ENCODE results near the gene PIGN. TPM values are rescaled to one million over a fixed set of nuclear protein-coding genes. Genes with fewer than 3 reads are reported as not detected.

The PIGN gene
- total RNA-seq, 3 donors from 2014 or later, result 29.5 to 40.4 (median 36.3) TPM

GRCh38 chr18:62109676-62110075 is 77.2 kb downstream of the PIGN start:
- DNase-seq (no peak), ATAC-seq (no peak)
- TF ChIP-seq CTCF (IDR thresholded peaks at IDR 0.05), result no peak
- intact Hi-C loops (cut with DNase I, micrococcal nuclease), result no loop called here
- H3K4me3 ChIP-seq, result no peak overlapping the region
- no peaks in the 10 kb centered on the region for H3K36me3 ChIP-seq (ENCODE audit: low read depth)
- H3K9me3 ChIP-seq, result no peaks in the 10 kb centered on the region
- no peaks in the 10 kb centered on the region for H3K4me1 ChIP-seq (ENCODE audit: low read depth)

GRCh38 chr18:62107881-62108280 is 79.0 kb downstream of the PIGN start:
- no peak for ATAC-seq

GRCh38 chr18:62106271-62106670 is 80.6 kb downstream of the PIGN start:
- TF ChIP-seq CTCF (IDR thresholded peaks at IDR 0.05), result no peak
- Histone ChIP-seq H3K36me3 (ENCODE audit: low read depth) (no peaks in the 10 kb centered on the region), H3K9me3 (no peaks in the 10 kb centered on the region), H3K4me3 (no peak overlapping the region), H3K4me1 (ENCODE audit: low read depth) (no peaks in the 10 kb centered on the region)
- intact Hi-C loops (cut with DNase I, micrococcal nuclease), result no loop called here
- DNase-seq (no peak), ATAC-seq (no peak)

More at GRCh38 chr18:62107881-62108280, 79.0 kb downstream of the PIGN start:
- intact Hi-C loops (cut with DNase I, micrococcal nuclease), result no loop called here
- no peaks in the 10 kb centered on the region for H3K36me3 ChIP-seq (ENCODE audit: low read depth)
- TF ChIP-seq CTCF (IDR thresholded peaks at IDR 0.05), result no peak
- H3K4me1 ChIP-seq (ENCODE audit: low read depth), result no peaks in the 10 kb centered on the region
- no peak for DNase-seq
- no peaks in the 10 kb centered on the region for H3K9me3 ChIP-seq
- no peak overlapping the region for H3K4me3 ChIP-seq

- Histone ChIP-seq H3K4me3 (no peak overlapping the region), H3K36me3 (ENCODE audit: low read depth) (no peaks in the 10 kb centered on the region), H3K4me1 (ENCODE audit: low read depth) (no peaks in the 10 kb centered on the region), H3K9me3 (no peaks in the 10 kb centered on the region)
- ATAC-seq (no peak), DNase-seq (no peak)
- no peak for TF ChIP-seq CTCF (IDR thresholded peaks at IDR 0.05)
- intact Hi-C loops (cut with DNase I, micrococcal nuclease), result no loop called here
Observed at GRCh38 chr18:62105376-62105775, 81.5 kb downstream of the PIGN start.

GRCh38 chr18:62102221-62102620 is 84.6 kb downstream of the PIGN start:
- Histone ChIP-seq H3K4me3 (no peak overlapping the region), H3K9me3 (no peaks in the 10 kb centered on the region), H3K36me3 (ENCODE audit: low read depth) (no peaks in the 10 kb centered on the region), H3K4me1 (ENCODE audit: low read depth) (no peaks in the 10 kb centered on the region)
- TF ChIP-seq CTCF (IDR thresholded peaks at IDR 0.05), result no peak
- ATAC-seq (no peak), DNase-seq (no peak)
- intact Hi-C loops (cut with DNase I, micrococcal nuclease), result no loop called here

GRCh38 chr18:62101321-62101721 is 85.5 kb downstream of the PIGN start:
- H3K4me1 ChIP-seq (ENCODE audit: low read depth), result no peaks in the 10 kb centered on the region
- intact Hi-C loops (cut with DNase I, micrococcal nuclease), result no loop called here
- H3K4me3 ChIP-seq, result no peak overlapping the region
- no peaks in the 10 kb centered on the region for H3K36me3 ChIP-seq (ENCODE audit: low read depth)
- ATAC-seq, result no peak
- no peak for TF ChIP-seq CTCF (IDR thresholded peaks at IDR 0.05)
- no peak for DNase-seq
- no peaks in the 10 kb centered on the region for H3K9me3 ChIP-seq
